PFSK-1 (cell line): Measurements from ENCODE around the gene RSRC1.

Experiments used
- FOXP2 ChIP-seq: optimal IDR thresholded peaks from 2 replicates; pipeline ENCODE3; 2011; ENCODE audit warnings: borderline replicate concordance, control low read depth, inconsistent platforms; ENCODE audit not compliant: insufficient read depth; ENCODE audit errors: extremely low read length, extremely low read depth
- POLR2AphosphoS5 ChIP-seq: IDR thresholded peaks from 2 replicates; pipeline ENCODE4 v1.6.1; 2012; ENCODE audit warnings: low read depth, mild to moderate bottlenecking, control low read depth, low read length, moderate library complexity
- REST ChIP-seq, 2 experiments: IDR thresholded peaks; 2 replicates each; pipeline versions ENCODE4 v1.6.1 to v1.8.0; 2011 to 2012; ENCODE audit warnings: low read depth in 2 of 2, low read length in 2 of 2, control low read depth in 1 of 2, inconsistent platforms in 1 of 2, mild to moderate bottlenecking in 1 of 2, moderate library complexity in 1 of 2; ENCODE audit not compliant: insufficient read depth in 1 of 2
- SIN3A ChIP-seq: IDR thresholded peaks from 2 replicates; pipeline ENCODE4 v1.6.1; 2012; ENCODE audit warnings: mild to moderate bottlenecking, low read length, moderate library complexity, borderline replicate concordance; ENCODE audit not compliant: insufficient read depth
- TAF1 ChIP-seq: IDR thresholded peaks from 2 replicates; pipeline ENCODE4 v1.6.1; 2012; ENCODE audit warnings: low read length, control low read depth, borderline replicate concordance; ENCODE audit not compliant: insufficient read depth

RSRC1 gene

GRCh38 chr3:158091531-158091930 is 18.4 kb upstream of the RSRC1 start:
- no peak for TF ChIP-seq SIN3A
- TF ChIP-seq TAF1 = no peak
- TF ChIP-seq POLR2AphosphoS5 = no peak
- TF ChIP-seq REST (IDR thresholded peaks at IDR 0.05; ENCODE audit: insufficient read depth in 1 of 2, low read depth in 2 of 2, low read length in 2 of 2) = no peak
- TF ChIP-seq FOXP2 = no peak

- TF ChIP-seq SIN3A (no peak), FOXP2 (no peak)
These were observed 16.4 kb upstream of the RSRC1 start for GRCh38 chr3:158093526-158093925.

- TF ChIP-seq REST (IDR thresholded peaks at IDR 0.05; ENCODE audit: insufficient read depth in 1 of 2, low read depth in 2 of 2, low read length in 2 of 2) = no peak
- no peak for TF ChIP-seq POLR2AphosphoS5
- no peak for TF ChIP-seq SIN3A
- no peak for TF ChIP-seq FOXP2
- TF ChIP-seq TAF1 = no peak
These were observed 15.4 kb upstream of the RSRC1 start for GRCh38 chr3:158094235-158095110.

GRCh38 chr3:158095111-158095813 is 14.6 kb upstream of the RSRC1 start:
- TF ChIP-seq SIN3A (no peak), FOXP2 (no peak), REST (IDR thresholded peaks at IDR 0.05; ENCODE audit: insufficient read depth in 1 of 2, low read depth in 2 of 2, low read length in 2 of 2) (no peak), POLR2AphosphoS5 (no peak), TAF1 (no peak)

- TF ChIP-seq FOXP2 (no peak), SIN3A (no peak), REST (IDR thresholded peaks at IDR 0.05; ENCODE audit: insufficient read depth in 1 of 2, low read depth in 2 of 2, low read length in 2 of 2) (no peak), TAF1 (no peak), POLR2AphosphoS5 (no peak)
These were observed 13.8 kb upstream of the RSRC1 start for GRCh38 chr3:158095814-158096704.
